ENCODE results near the gene DNAJA1.
A peak's percentile ranks its signal among the peaks of the same experiment; 100 is the strongest.

Gene DNAJA1

DNA sequence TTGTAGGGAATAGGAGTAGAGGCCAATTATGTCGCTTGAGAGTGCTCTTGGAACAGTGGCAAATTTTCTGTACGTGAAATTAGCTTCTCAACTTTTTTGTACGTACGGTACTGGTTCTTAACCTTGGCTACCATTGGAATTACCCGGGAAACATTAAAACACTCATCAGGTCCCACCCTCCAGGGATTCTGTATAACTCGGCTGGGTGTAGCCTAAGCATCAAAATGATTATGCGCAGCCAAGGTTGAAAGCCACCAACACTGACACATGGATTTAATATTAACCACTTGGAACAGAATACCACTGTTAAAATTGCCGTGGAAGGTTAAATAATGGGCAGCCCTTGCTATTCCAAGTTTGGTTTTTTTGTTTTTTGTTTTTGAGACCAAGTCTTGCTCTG lies 17.4 kb downstream of the DNAJA1 start:
- peak overlapping the region in 1 of 2 donors; percentile 41 for H3K27ac ChIP-seq
- TF ChIP-seq, protein P1, sequence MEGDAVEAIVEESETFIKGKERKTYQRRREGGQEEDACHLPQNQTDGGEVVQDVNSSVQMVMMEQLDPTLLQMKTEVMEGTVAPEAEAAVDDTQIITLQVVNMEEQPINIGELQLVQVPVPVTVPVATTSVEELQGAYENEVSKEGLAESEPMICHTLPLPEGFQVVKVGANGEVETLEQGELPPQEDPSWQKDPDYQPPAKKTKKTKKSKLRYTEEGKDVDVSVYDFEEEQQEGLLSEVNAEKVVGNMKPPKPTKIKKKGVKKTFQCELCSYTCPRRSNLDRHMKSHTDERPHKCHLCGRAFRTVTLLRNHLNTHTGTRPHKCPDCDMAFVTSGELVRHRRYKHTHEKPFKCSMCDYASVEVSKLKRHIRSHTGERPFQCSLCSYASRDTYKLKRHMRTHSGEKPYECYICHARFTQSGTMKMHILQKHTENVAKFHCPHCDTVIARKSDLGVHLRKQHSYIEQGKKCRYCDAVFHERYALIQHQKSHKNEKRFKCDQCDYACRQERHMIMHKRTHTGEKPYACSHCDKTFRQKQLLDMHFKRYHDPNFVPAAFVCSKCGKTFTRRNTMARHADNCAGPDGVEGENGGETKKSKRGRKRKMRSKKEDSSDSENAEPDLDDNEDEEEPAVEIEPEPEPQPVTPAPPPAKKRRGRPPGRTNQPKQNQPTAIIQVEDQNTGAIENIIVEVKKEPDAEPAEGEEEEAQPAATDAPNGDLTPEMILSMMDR (IDR thresholded peaks at IDR 0.05), result no peak
- no peak for DNase-seq (ENCODE audit: low spot score)
- no peak overlapping the region for H3K4me3 ChIP-seq

DNA sequence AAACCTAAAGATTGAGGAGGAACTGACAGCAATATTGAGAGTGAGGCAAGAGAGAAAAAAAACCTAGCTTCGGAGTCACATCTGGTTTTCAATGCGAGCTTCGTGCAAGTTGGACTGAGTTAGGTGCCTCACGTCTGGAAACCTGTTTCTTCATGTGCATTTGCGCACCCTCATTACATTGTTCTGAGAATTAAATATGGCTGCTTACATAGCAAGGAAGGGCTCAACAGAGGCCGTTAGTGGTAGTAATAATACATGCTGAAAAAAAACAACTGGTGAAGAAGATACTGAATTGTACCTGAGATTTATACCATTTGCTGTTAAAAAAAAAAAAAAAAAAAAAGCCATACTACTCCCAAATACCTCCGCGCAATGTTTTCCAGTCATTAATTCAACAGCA lies 18.6 kb downstream of the DNAJA1 start:
- Histone ChIP-seq H3K27ac (peak overlapping the region; percentile 94 to 99), H3K4me3 (peak overlapping the region; percentile 78)
- TF ChIP-seq, protein P1 (IDR thresholded peaks at IDR 0.05), result no peak
- no peak for DNase-seq (ENCODE audit: low spot score)

DNA sequence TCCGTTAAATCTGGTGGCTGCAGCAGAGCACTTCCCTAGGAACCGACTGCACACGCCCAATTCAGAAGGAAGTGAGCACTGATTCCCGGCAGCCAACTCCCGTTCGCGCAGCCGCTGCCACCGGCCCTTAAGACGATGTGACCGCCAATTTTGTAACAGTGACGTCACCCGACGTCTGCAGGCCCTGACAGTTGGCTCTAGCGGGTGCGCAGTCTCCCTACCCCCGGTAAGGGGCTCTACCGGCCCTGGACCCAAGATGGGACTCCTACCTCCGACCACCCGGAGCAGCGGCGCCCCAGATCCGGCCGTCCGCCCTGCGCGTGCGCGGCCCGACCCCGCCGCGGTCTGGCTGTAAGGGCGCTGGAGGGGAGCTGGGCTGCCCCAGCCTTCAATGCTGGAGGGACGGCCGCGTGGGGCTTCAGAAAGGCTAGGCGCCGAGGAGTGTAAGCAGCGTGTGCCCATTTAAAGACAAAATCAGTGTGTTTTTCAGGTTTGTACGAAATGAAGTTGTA lies 19.1 kb downstream of the DNAJA1 start:
- TF ChIP-seq, protein P1 (IDR thresholded peaks at IDR 0.05), result no peak
- Histone ChIP-seq H3K27ac (peak overlapping the region; percentile 94 to 99), H3K4me3 (peak overlapping the region; percentile 78)
- DNase-seq (ENCODE audit: low spot score), result peak; percentile 92

DNA sequence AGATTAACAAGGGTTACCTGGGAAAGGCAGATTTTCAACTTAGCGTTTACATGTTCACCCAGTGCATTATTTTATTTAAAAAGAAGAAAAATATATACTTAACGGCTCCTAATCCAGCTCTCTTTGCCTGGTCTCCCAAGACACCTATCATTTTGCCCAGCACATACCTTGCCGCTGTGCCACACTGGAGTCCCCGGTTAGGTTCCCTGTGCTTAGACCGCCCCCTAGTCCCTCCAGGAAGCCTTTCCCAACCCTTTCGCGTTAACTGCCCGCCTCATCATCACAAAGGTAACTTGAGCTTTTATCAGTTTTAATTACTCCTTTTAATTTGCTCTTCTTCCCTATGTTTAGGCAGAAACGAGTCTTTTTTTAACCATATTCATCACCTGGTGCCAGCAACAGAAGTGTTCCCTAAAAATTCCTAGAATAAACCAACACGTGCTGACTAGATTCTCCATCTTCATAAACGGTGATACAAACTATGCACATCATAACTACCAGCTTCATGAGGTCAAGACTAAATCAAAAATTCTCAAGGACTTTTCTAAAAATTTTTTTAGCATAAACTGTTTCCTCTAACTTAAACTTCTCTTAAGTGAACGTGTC lies 19.7 kb downstream of the DNAJA1 start:
- Histone ChIP-seq H3K4me3 (peak overlapping the region; percentile 78), H3K27ac (peak overlapping the region; percentile 94 to 99)
- TF ChIP-seq, protein P1 (IDR thresholded peaks at IDR 0.05), result no peak
- DNase-seq (ENCODE audit: low spot score), result no peak

DNA sequence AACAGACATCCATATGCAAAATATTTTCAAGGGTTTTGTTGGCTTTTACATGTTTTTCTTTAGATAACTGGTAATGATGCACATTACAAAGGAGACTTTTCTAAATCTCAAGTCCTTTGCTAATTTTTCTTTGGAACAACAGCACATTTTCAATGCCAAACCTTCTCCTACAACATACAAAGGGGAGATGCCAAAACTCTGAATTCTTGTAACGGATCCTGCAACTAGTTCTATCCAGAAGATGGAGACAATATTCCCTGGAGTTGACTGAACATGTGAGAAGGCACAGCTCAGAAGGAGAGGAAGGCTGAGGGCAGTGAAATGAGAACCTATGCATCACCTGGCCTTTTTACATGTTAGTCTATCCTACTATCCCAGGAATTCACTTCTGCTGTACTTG lies 21.0 kb downstream of the DNAJA1 start:
- TF ChIP-seq, protein P1 (IDR thresholded peaks at IDR 0.05), result no peak
- Histone ChIP-seq H3K4me3 (no peak overlapping the region), H3K27ac (no peak overlapping the region)
- DNase-seq (ENCODE audit: low spot score), result no peak

DNA sequence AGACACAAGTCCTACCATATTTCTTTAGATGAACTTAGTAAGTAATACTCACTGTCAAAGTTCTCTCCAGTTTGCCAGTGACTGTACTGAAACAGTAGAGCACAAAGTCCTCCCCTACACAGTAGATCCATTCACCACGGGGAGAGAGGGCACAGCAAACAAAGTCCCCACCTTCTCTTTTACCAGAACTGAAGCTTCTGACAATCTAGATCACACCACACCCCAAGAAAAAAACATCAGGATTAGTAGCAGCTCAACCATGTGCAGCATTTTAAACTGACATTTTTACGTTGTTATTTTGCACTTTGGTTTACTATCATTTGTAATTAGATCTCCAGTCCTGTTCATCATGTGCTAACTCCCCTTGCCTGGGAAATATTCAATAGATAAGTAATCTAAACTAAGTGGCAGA lies 23.0 kb downstream of the DNAJA1 start:
- TF ChIP-seq, protein P1 (IDR thresholded peaks at IDR 0.05), result no peak
- DNase-seq (ENCODE audit: low spot score), result no peak
- H3K4me3 ChIP-seq, result no peak overlapping the region
- H3K27ac ChIP-seq, result no peak overlapping the region

DNA sequence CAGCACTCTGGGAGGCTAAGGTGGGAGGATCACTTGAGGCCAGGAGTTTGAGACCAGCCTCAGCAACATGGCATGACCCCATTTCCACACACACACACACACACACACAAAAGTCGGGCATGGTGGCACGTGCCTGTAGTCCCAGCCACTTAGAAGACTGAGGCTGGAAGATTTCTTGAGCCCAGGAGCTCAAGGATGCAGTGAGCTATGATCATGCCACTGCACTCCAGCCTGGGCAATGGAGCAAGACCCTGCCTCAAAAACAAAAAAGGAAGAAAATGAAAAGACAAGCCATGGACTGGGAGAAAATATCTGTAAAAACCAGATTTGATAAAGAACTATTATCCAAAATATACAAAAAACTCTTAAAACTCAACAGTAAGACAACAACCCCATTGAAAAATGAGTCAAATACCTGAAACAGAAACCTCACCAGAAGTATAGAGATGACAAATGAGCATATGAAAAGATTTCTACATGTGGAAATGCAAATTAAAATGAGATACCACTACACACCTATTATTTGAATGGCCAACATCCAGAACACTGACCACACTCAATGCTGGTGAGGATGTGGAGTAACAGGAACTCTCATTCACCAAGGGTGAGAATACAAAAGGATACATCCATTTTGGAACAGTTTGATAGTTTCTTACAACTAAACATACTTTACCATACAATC lies 24.7 kb downstream of the DNAJA1 start:
- DNase-seq (ENCODE audit: low spot score), result no peak
- Histone ChIP-seq H3K4me3 (no peak overlapping the region), H3K27ac (no peak overlapping the region)
- TF ChIP-seq, protein P1 (IDR thresholded peaks at IDR 0.05), result no peak

Measured in coronary artery (tissue), 2 donors.